GM06990 (cell line): ENCODE results near the gene MTHFS.

Experiments
- DNase-seq: peaks from one replicate; pipeline ENCODE4 v3.0.0-alpha.2; 2011; ENCODE audit not compliant: insufficient read length; ENCODE audit errors: extremely low read depth
- H3K27me3 ChIP-seq: replicated peaks from 2 replicates; pipeline ENCODE4 v1.6.0; 2011; ENCODE audit warnings: low read length; ENCODE audit not compliant: control insufficient read depth, insufficient read depth
- H3K36me3 ChIP-seq: 2 replicates; pipeline ENCODE4 v1.5.1; 2011; ENCODE audit warnings: low read length; ENCODE audit not compliant: control insufficient read depth, insufficient read depth
- H3K4me3 ChIP-seq: replicated peaks from 2 replicates; pipeline ENCODE4 v1.5.1; 2011; ENCODE audit warnings: low read depth, mild to moderate bottlenecking, control low read depth, low read length
- TF ChIP-seq, protein P1 (sequence below): IDR thresholded peaks from 2 replicates; pipeline ENCODE4 v1.5.1; 2011; ENCODE audit warnings: low read length, control low read depth, mild to moderate bottlenecking, inconsistent platforms; ENCODE audit not compliant: insufficient read depth, poor library complexity, severe bottlenecking

MTHFS gene

GRCh38 chr15:79886124-79886523 lies 10.7 kb downstream of the MTHFS start:
- TF ChIP-seq, protein P1, sequence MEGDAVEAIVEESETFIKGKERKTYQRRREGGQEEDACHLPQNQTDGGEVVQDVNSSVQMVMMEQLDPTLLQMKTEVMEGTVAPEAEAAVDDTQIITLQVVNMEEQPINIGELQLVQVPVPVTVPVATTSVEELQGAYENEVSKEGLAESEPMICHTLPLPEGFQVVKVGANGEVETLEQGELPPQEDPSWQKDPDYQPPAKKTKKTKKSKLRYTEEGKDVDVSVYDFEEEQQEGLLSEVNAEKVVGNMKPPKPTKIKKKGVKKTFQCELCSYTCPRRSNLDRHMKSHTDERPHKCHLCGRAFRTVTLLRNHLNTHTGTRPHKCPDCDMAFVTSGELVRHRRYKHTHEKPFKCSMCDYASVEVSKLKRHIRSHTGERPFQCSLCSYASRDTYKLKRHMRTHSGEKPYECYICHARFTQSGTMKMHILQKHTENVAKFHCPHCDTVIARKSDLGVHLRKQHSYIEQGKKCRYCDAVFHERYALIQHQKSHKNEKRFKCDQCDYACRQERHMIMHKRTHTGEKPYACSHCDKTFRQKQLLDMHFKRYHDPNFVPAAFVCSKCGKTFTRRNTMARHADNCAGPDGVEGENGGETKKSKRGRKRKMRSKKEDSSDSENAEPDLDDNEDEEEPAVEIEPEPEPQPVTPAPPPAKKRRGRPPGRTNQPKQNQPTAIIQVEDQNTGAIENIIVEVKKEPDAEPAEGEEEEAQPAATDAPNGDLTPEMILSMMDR: no peak
- no peak for DNase-seq
- Histone ChIP-seq H3K4me3 (no peak overlapping the region), H3K36me3 (peaks cover 10% of the 10 kb centered on the region), H3K27me3 (no peaks in the 10 kb centered on the region)

DNA sequence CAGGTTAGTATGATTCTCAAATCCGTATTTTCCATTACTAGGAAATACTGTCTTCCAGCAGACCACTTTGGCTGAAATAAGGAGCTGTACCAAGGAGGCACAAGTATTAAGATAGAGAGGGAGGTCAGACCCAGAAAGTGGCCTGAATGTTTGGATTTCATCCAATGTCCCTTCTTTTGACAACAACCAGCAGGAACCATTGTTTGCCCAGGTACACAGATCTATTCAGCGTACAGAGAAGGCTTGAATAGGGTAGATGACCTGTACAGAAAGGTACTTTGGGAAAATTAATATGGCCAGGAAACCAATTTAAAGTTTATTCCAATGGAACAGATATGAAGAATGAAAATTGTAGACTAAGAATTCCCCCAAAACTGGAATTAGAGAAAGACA lies 12.6 kb downstream of the MTHFS start:
- Histone ChIP-seq H3K27me3 (no peaks in the 10 kb centered on the region), H3K4me3 (no peak overlapping the region), H3K36me3 (peaks cover 10% of the 10 kb centered on the region)
- TF ChIP-seq, protein P1: no peak
- no peak for DNase-seq

DNA sequence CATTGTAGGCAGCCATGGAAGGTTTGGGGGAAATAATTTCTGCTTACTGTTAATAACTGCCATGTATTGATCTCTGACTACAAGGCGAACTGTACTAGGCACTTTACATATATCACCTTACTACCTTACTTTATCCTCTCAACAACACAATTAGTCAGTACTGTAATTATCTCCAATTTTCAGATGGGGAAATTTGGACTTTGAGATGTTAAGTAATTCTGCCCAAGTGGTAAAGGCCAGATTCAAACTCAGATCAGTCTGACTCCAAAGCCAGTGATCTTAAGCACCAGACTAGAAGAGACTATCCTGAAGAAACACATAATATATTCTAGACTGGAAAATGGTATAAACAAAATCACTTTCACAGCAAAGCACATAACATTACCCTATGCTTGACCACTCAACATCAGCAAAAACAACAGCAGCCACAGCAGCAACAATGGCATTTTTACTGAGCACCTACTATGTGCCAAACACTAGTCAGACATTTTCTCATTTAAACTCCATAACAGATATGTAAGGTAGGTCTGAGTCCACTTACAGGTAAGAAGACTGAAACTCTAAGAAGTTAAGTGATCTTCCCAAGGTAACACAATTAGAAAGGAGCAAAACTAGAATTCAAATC lies 13.1 kb downstream of the MTHFS start:
- H3K36me3 ChIP-seq: peaks cover 10% of the 10 kb centered on the region
- no peak for DNase-seq
- TF ChIP-seq, protein P1: no peak

DNA sequence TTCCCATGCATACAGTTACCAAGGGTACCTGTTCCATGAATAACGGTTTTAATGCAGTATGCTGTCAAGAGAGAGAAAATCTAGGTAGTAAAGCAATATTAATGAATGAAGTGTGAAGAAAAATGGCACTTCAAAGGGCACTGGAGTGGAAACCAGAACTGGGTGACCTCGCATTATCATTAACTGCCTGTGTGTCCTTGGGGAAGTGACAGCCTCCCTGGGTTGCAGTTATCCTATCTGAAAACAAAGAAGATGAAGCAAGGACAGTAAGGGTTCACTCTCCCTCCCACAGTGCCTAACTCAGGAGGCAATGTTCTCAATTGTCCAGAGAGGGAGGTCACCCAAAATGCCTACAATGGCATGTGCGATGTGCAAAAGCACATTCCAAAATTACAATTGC lies 15.1 kb downstream of the MTHFS start:
- TF ChIP-seq, protein P1: no peak
- peaks cover 13% of the 10 kb centered on the region for H3K36me3 ChIP-seq
- no peak for DNase-seq
- H3K27me3 ChIP-seq: no peaks in the 10 kb centered on the region
- H3K4me3 ChIP-seq: no peak overlapping the region

More for the DNA sequence above, 13.1 kb downstream of the MTHFS start:
- no peaks in the 10 kb centered on the region for H3K27me3 ChIP-seq
- H3K4me3 ChIP-seq: no peak overlapping the region

GRCh38 chr15:79881254-79881653 lies 15.6 kb downstream of the MTHFS start:
- TF ChIP-seq, protein P1: no peak
- DNase-seq: no peak
- H3K4me3 ChIP-seq: no peak overlapping the region
- H3K36me3 ChIP-seq: peaks cover 13% of the 10 kb centered on the region
- no peaks in the 10 kb centered on the region for H3K27me3 ChIP-seq
